Activated CD8-positive, alpha-beta memory T cell treated with anti-CD3 and anti-CD28 coated beads, Interleukin-2, amount 50 U/mL, for 24 hours (primary cell): ENCODE measurements around the gene SEC62.

Experiments
- DNase-seq: peaks from one replicate; pipeline ENCODE4 v3.0.0-alpha.2; 2020; ENCODE audit errors: extremely low read depth

The SEC62 gene, protein sequence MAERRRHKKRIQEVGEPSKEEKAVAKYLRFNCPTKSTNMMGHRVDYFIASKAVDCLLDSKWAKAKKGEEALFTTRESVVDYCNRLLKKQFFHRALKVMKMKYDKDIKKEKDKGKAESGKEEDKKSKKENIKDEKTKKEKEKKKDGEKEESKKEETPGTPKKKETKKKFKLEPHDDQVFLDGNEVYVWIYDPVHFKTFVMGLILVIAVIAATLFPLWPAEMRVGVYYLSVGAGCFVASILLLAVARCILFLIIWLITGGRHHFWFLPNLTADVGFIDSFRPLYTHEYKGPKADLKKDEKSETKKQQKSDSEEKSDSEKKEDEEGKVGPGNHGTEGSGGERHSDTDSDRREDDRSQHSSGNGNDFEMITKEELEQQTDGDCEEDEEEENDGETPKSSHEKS

DNA sequence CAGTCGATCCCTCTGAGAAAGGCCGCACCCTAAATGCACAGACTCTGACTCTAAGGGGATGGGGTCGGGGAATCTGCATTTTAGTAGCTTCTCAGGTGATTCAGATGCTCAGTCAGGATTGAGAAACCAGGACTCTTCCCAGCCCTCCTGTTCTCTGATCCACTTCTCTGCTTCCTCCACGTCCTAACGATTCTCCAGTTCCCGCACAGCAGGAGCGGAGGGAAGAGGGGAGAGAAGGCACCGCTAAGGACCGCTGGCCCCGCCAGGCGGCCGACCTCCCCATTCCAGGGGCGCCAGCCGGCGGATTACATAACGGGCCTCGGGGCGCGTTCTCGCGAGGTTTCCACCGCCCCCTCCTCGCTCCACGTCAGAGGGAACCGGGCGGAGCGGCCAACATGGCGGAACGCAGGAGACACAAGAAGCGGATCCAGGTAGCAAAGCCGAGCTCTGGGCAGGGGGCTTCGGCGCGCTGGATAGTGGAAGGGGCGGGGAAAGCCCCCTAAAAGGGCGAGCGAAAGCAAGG, at the start of gene SEC62:
TSS of gene SEC62 (plus strand) at position 380 of the 523 bp plus-strand sequence. CDS start at position 396, 16 bp downstream.
- peak; percentile 86 for DNase-seq

DNA sequence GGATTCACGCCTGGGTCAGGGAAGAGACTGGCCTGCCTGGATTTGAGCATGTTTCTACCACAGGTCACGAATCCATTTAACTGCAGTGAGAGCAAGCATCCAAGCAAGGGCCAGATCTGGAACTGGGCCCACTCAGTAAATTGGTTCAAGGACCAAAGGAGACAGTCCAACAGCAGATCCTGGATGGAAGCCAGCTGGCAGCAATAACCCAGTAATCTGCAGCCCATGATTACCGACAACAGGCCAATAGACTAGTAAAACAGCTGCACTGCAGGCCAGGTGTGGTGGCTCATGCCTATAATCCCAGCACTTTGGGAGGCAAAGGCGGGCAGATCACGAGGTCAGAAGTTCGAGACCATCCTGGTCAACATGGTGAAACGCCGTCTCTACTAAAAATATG, 43.4 kb upstream of the SEC62 start:
- no peak for DNase-seq

DNA sequence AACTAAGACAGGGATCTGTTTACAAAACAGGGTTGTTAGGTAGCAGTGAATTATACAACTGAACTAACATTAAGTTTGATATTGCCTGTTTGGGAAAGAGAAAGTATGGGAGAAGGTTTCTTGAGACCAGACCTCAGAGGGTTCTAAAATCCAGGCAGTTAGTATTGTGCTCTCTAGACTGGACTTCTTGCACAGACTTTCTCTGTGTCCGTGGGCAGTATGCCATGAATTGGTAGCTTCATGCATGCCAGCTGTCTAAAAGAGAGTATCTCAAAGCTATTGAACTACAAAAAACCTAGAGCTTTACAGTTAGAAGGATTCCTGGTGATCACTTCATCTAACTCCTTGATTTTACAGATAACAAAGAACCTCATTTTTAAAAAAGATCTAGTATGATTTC, 42.8 kb upstream of the SEC62 start:
- DNase-seq = no peak

DNA sequence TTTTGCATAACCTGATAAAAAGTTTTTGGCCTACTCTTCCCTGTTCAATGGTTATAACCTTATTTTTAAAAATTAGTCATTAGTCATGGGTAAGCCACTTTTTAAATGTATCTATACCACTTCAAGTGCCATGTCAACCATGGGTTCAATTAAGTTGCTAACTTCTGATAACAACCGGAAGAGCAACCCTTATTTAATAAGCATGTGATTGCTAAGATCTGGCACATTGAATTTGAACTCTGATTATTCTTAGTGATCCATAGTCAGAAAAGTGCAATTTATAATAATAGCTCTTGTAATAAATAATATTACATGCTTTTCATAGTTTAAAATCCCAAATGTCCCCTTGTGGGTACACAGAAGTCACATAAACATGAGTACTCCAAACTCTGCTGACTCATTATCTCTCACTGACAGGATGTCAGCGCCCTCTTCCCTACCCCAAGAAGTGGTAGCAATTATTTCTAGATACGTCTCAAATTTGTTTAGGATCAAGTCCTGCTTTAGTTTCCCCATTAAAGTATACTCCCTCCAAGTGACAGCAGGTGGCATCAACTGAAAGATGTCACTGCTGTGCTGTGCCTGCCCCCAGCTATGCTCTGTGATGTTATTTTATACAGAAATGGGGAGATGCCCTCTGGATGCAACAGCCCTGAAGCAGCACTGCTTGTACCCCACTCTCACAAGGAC, 36.6 kb upstream of the SEC62 start:
- no peak for DNase-seq

DNA sequence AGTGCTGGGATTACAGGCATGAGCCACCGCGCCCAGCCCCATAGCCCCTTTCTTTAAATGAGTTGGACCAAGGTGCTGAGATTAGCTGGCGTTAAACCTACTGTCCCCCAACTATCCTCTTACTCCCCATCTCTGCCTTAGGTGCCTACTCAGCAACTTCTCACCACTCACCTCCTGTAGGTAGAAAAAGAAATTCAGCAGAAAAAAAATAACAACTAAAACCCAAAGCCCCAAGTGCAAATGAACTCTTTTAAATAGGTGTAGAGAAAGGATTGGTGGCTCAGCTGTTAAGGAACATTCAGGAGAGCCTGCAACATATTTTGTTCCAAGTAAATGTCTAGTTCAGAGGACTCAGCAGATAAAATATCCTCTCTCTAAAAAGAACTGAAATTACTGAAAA, 35.8 kb upstream of the SEC62 start:
- DNase-seq = no peak

DNA sequence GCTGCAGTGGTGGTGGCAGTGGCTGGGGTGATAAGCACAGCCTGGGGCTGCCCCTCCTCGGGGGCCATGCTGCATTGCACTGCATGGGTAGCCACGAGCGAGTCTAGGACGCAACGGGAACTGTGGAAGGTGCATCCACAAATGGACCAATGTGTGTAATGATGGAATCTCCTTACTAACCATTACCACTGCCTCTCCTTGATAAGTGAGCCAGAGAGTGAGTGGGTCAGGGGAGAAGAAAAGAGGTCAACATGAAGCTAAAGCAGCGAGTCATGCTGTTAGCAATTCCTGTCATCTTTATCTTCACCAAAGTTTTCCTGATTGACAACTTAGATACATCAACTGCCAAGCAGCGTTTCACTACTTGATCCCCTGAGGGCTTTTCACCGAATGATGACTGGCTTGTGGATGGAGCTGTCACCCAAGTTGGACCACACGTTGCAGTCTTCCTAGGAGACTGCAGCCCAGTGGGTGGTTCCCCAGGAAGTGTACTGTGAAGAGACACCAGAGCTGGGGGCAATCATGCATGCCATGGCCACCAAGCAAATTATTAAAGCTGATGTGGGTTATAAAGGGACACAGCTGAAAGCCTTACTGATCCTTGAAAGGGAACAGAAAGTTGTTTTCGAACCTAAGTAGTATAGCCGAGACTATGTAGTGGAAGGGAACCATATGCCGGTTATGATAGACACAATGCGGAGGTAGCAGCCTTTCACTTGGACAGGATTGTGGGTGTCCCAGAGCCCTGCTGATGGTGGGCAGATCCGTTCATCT, 34.7 kb upstream of the SEC62 start:
- no peak for DNase-seq

DNA sequence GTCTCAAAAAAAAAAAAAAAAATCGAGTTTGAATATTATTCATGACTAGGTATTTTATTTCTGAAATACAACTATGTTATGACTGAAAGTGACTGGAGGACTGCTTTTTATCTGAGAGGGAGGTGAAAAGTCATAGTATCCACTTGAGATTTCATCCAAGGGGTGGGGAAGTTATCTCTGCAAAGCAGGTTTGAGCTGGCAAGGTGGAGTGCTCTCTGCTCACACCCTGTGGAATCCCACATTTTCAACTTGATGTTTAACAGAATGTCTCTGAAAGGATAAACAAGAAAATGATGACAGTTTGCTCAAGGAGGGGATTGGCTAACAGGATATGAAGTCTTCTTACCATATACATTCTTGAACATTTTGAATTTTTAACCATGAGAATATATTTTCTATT, 27.3 kb upstream of the SEC62 start:
- DNase-seq = no peak

DNA sequence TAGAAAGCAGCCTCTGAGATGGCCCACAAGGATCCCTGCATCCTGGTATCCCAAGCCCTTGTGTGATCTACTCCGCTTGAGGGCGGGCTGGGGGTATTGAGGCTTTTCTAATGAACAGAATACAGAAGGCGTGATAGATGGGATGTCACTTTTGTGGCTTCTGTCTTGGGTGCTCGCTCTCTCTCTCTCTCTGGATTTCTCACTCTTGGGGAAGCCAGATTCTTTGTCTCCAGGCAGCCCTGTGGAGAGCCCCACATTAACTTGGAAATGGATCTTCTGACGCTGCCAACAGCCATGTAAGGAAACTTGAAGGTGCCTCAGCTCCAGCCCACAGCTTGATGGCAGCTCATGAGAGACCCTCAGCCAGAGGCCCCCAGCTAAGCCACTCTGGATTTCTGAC, 26.9 kb upstream of the SEC62 start:
- no peak for DNase-seq

DNA sequence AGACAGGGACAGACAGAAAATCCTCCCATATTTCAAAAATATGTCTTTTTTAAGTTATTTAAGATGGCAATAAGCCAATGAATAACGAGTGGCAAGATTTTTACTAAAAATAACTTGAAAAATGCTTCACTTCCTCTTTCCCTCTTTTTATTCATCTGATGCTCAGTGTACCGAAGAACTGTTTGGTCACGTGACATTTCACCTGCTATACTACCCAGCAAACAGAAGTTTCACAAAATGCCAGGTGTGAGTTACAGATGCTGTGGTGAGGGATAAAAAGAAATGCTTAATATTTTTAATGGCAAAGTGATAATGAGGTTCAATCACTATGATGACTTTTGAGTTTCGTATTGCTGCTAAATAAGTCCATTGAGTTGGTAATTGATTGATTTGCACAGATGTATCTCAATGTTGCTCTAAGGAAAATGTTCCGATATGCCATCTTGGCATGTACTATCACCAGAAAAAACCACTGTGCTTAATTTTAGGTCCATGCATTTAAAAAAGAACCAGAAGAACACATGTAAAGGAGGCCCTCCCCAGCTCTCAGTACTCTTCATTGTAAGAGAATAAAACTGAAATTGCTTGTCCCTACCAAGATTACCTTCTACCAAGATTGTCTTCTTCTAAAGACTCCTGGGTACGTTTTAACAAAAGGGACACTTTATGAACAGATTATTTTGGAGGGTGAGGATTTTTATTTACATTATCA, 26.0 kb upstream of the SEC62 start:
- no peak for DNase-seq

DNA sequence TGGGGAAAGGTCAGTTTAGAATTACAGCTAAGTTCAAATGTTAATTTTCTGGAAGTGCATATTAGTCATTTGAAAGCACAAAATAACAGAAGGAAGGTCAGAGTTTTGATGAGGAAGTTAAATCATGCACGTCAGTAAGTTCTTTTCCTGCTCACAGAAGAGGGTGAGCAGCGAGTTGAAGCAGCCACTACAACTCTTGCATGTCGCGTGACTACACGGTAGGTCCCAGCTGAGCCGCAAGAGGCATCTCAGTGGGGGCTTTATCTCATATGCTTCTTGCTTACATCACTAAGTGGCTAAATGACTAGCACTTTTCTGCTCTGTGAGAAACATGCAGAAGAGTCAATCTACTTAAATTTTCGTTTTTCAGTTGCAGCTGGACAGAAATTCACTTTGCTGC, 21.3 kb upstream of the SEC62 start:
- DNase-seq = no peak

DNA sequence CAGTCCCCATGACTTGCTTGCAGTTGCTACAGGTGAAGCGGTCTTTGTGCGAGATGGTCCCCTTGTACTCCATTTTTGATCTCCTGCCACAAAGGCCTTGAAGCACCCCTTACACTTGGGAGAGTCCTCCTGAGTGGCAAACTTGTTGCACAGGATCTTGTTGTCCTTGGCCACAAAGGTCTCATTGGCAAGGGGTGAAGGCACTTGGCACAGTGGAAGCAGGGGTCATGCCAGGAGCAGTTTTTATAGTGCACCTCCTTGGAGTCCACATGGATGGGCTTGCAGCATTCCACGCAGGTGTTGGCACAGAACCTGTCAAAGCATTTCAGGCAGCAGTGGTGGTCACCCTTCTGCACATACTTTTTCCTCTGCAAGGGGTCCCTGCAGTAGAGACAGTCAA, 20.3 kb upstream of the SEC62 start:
- DNase-seq = no peak

DNA sequence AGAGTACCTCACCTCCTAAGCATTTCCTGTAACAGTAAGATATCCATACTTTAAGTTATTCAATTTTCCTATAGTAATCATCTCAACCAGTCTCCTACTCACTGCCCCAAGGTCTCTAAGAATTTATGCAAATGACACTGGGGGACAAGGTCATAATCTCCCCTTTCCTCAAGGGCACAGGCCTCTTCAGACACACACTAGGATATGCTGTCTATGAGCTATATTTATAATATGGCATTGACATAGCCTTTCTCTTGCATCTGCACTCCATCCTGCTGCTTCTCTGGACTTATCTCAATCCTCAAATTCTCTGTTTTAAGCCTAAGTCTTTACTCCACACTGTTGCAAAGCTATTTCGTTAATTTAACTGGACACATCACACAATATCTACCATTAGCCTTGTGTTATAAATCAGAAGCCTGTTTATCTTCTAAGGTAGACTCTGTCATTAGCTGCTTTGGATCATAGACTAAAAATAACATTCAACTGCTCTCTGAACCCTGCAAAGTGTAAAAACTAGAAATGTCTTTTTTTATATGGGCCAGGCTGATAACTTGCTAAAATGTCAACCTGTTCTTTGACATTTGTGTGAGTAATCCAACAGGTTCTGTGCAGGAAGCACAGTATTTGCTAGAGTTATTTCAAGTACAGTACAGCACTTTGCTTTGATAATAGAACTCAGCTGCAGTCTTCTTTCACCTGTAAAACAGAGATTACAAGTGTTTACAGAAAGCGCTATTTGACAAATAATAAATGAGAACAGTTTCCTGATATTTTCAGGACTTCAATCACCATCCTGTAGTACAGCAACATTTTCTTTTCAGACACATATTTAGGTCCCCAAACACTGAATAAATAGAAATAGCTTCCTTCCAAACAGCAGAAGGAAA, 17.8 kb upstream of the SEC62 start:
- no peak for DNase-seq

DNA sequence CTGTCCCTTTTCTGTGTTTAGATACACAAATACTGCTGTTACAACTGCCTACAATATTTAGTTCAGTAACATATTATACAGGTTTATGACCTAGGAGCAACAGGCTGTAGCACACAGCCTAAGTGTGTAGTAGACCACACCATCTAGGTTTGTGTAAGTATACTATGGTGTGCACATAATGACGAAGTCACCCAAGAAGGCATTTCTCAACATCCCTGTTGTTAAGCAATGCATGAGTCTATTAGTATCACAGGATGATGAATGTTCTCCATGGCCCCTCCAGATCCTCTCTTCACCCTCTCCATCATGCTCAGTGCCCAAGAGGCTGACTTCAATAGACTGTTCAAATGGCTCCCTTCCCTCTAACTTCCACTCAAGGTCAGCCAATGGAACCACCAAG, 14.6 kb upstream of the SEC62 start:
- no peak for DNase-seq

DNA sequence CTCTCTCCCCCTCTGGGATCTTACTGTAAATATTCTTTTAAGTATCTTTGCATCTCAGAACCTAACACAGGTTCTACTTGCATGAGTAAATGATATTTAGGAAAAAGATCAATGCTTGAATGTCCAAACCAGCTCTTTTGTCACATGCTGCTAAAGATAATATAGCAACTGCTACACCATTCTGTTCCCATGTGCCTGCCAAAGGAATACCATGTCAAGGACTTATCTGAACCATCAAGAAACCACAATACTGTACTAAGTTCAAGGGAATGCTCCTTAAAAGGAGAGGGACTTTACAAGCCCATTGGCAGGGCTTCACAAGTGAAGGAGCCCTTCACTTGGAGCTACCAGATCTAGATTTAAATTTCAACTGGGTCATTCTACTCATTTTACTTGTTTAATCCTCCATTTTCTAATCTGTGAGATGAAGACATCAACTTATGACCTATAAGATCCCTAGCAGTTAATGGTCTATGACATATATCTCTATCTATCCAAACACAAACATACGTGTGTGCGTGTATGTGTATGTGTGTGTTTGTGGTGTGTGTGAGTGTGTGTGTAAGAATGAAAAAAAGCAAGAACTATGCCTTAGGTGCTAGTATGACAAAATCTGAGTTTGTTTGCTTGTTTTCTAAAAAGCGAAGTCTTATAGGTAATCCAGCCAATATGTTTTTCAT, 13.0 kb upstream of the SEC62 start:
- DNase-seq = no peak

DNA sequence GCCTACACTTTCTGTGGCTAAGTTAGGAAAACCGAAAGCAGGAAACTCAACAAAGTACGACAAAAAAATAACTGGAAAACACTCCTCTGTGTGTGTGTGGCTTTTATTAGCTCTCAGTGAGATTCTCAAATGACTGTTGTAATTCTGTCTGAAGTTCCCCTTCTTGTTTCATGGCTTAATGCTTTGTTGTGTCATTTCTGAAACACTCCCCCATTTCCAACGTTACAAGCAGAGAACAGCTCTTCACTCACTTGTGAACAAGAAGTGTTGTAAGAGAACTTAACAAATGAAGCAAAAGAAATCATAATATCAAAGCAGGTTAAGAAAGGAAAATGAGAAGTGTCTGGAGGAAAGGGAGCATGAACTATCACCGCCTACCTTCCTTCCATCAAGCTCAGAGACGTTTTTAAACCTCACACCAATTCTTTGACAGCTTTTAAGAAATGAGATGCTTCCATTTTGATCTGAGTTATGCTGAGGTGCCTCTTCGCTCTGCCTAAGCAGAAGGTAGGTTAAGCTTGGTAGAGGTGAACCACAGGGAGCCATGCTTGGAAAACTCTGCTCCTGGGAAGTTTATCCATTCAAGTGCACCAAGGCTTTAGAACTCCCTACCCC, 12.4 kb upstream of the SEC62 start:
- DNase-seq = no peak

DNA sequence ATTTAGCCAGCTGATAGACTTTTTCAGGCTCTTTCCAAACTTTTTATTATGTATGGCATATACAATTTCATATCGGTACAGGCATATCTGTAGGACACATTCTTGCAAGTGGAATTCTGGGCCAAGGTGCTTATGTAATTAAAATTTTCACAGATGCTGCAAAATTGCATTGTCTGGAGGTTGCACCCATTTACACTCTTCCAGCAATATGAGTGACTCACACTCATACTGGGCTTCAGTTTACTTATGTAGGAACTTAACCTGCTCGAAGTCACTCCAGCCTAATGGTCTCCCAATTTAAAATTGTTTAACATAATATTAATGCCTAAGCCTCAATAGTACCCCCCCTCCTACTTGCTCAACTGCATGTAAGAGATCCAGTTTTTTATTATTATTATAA, 11.2 kb upstream of the SEC62 start:
- DNase-seq = no peak

DNA sequence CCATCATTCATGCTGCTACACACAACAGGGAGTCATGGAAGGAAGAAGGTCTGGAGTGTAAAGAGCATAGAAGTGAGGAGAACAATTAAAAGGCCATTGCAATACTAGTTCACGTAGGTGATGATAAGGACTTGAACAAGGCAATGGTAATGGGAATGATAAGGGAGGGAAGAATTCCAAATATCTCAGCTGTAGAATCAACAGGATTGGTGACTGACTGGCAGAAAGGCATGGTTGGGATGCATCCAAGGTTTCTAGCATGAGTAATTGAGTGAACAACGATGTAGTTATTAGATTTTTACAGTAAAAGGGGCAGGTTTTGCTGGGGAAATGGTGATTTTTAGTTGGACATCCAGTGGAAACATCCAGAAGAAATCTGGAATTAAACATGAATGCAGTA, 2.4 kb upstream of the SEC62 start:
- no peak for DNase-seq

DNA sequence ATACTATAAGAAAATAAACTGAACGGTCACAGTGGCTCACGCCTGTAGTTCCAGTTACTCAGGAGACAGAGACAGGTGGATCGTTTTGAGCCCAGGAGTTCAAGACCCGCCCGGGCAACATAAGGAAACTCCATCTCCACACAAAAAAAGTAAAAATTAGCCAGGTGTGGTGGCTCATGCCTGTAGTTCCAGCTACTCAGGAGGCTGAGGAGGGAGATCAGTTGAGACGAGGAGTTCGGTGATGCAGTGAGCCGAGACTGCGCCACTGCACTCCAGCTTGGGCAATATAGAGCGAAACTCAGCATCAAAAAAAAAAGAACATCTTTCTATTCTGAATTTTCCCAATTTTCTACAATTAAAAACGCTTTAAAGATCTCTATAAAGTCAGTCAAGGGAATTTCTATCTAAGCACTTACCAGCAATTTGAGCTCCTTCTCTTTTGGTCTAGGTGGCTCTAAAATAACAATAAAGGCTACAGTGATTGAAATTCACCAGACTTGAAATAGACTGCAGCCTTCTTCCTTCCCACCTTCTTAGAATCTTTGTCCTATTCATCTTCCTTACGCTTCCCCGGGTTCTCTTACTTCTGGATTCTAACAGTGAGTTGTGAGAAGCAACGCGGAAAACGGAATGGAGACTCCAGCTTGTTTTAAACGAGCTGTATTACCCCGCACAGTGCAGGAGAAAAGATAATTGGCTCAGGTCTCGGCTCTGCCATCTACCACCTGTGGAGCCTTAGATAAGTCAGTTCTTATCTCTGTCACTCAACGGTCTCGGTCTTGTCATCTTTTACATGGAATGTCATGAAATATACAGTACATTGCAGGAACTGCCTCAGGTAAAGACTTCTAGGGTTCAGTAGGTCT, 812 bp upstream of the SEC62 start:
- no peak for DNase-seq
